ENCODE results near the gene PIK3CB. TPM values are rescaled to one million over a fixed set of nuclear protein-coding genes. Genes with fewer than 3 reads are reported as not detected.

The PIK3CB gene
- 12.3 and 14.4 TPM in 2 replicates for total RNA-seq

DNA sequence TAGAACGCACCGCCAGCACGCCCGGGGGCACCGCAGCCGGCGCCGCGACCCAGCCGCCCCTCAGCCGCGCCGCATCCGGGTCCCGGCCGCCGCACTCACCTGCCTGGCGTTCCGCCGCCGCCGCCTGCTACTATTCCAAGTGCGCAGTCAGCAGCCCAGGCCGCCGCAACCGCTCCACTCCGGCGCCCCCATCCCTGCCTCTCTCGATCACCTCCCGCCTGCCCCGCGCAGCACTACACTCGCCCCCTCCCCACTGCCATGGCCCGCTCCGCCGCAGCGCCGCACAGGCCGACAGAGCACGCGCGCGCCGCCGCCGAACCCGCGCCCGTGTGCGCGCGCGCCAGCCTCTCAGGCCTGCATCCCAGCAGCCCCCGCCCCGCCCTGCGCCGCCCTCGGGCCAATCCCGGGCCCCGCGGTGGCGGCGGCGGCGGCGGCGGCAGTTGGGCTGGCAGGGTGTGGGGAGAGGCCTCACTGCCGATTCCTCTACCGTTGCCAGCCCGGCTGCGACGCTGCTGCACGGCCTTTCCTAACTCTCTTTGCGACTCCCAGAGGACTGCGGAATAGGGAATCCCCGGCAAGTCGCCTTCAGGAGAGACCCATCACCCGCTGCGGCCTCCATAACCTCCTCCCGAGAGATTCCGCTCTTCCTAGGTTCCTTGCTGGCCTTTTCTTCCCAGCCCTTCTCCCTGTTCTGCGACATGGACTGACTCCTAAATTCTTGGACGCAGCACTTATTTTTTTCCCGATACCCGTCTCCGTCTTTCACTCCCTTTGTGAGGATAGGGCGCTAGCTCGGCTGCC is at the start of gene PIK3CB:
PIK3CB (minus strand) TSS at position 333 of the 801 bp plus-strand sequence. CDS start 75,585 bp downstream, outside the sequence.
- peak; percentile 36 to 89 for DNase-seq (ENCODE audit: low read depth in 2 of 2)

DNA sequence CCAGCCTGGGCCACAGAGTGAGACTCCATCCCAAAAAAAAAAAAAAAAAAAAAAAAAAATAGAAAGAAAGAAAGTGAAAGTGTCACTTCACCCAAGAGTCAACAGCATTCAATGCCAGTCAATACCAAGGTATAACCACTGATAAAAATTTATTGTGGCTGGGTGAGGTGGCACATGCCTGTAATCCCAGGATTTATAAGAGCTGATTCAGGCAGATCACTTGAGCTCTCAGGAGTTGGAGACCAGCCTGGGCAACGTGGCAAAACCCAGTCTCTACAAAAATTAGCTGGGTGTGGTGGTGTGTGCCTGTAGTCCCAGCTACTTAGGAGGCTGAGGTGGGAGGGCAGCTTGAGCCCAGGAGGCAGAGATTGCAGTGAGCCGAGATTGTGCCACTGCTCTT is 46.5 kb upstream of the PIK3CB start:
- DNase-seq (ENCODE audit: low read depth in 2 of 2): no peak

DNA sequence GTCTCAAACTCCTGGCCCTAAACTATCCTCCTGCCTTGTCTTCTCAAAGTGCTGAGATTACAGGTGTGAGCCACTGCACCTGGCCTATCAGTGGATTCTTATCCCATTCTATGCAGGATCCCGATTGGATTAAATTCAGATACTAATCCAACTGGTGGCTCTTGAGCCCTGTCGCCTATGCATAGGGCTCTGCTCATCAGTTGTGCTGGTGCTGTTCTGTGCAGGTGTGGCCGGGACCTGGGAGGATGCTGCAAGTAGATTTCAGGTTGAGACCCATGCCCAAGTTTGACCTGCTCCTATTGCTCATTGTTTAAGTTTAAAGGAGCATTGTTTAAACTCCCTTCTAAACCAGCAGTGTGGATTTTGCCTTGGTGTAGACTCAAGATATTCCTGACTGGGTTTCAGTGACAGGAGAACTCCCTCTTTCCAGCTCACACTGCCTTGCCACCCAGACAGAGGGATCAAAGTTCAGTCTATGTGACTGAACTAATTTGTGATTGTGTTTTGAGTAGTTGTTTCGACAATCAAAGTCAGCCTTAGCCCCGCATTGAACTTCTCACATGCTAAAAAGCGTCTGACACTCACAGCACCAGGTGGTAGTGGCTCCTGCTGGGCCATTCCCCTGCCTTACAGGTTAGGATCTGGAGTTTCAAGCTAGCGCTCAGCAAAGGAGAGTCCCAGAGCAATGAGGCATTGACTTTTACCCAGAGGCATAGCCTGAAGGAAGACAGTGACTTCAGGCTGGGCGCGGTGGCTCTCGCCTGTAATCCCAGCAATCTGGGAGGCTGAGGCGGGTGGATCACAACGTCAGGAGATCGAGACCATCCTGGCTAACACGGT is 45.0 kb upstream of the PIK3CB start:
- no peak for DNase-seq (ENCODE audit: low read depth in 2 of 2)

DNA sequence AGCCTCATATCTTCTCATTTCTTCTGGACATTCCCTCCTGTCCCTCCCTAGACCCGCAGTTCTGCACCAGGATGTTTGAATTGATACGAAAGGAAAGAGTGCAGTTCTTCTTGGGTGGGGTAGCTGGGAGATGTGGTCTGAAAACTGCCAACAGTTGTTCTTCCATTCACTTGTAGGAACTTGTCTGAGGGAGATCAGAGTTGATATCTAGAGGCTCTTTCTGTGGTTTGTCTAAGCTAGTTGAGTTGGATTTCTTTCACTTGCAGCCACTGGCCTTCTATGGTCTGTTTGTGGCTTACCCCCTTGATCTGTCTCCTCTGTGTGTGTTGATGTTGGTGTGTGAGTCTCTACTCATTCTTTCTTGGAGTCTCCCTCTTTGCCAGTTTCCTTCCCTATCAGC is 42.5 kb upstream of the PIK3CB start:
- DNase-seq (ENCODE audit: low read depth in 2 of 2): no peak

DNA sequence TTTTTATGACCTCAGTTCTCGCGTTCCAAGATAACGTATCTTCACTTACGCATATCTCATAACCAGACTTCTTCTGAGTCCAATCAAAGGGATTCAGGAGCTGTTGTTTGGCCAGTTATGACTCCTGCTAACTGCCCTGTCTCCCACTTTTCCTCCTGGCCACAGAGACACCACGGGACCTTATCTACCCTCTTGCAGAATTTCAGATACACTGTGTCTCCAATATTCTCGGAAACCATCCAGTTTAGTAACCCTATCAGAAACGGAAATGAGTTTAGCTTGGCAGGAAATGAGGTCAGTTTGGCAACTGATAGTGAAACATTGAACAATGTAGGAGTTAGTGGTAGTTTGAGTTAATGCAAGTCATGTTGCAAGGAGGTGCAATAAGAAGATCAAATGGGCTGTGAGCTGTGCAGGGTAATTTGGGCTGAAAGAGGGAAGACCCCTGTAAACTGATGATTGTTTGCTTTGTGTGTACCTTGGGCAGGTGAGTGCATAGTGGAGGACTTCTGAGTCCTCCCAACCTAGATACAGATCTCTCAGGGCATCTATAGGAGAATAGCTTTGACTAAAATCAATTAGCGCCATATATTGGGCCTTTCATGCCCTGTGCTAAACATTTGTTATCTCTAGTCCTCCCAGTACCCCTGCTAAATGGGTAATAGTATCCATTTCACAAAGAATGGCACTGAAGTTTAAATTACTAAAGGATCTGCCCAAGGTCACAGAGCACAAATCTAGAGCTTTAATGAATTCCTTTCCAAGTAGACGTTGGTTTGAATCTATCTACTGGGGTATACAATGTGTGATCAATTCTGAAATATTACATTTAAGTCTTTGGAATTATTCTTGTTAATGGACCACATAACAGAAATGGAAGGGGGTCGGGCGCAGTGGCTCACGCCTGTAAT is 41.3 kb upstream of the PIK3CB start:
- peak; percentile 14 to 61 for DNase-seq (ENCODE audit: low read depth in 2 of 2)

DNA sequence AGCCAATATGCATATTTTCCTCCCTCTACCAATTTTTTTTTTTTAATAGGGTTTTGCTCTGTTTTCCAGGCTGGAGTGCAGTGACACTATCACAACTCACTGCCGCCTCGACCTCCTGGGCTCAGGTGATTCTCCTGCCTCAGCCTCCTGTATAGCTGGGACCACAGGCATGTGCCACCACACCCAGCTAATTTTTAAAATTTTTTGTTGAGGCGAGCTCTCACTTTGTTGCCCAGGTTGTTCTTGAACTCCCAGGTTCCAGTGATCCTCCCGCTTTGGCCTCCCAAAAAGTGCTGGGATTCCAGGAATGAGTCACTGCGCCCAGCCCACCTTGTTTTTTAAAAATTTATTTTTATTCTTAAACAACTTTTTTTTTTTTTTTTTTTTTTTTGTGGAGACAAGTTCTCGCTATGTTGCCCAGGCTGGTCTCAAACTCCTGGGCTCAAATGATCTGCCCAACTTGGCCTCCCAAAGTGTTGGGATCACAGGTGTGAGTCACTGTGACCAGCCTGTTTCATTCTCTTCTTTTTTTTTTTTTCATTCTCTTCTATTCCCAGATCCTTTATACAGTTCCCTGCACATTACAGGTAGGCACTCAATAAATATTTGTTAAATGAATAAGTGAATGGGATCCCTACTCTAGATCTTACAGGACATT is 40.5 kb upstream of the PIK3CB start:
- no peak for DNase-seq (ENCODE audit: low read depth in 2 of 2)

DNA sequence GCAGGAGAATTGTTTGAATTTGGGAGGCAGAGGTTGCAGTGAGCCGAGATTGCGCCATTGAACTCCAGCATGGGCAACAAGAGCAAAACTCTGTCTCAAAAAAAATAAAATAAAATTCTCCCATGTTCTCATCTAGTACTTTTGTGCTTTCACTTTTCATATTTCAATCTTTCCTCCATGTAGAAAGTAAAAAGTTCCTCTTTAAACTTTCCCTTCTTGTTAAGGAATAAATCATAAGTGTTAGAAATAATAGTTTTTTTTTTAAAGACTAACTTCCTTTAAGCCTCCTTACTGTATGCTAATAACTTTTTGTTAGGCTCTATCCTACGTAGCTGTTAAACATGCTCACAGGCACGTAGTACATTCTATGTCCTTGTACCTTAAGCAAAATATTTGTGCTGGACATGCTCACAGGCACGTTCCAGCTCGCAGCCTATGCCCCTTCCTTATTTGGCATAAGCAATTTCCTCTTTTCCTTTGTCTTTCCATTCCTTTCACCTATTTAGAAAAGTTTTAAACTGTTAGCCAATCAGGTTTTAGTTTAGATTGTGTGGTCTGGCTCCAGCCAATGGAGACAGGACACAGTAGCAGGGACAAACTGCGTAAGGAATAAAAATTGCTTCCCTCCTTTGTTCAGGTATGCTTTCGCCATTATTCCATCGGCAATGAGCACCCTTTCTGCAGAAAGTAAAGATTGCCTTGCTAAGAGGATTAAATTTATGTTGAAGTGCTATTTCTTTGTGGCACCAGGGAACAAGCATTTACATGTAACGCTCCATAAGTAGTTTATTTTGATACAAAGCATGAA is 38.9 kb upstream of the PIK3CB start:
- DNase-seq (ENCODE audit: low read depth in 2 of 2): no peak

DNA sequence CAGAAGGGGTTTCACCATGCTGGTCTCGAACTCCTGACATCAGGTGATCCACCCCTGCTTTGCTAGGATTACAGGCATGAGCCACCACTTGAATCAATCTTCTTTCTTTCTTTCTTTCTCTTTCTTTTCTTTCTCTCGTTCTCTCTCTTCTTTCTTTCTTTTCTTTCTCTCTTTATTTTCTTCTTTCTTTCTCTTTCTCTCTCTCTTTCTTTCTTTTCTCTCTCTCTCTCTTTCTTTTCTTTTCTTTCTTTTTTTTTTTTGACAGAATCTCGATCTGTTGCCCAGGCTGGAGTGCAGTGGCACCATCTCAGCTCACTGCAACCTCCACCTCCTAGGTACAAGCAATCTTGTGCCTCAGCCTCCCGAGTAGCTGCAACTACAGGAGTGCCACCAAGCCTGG is 37.9 kb upstream of the PIK3CB start:
- DNase-seq (ENCODE audit: low read depth in 2 of 2): no peak

DNA sequence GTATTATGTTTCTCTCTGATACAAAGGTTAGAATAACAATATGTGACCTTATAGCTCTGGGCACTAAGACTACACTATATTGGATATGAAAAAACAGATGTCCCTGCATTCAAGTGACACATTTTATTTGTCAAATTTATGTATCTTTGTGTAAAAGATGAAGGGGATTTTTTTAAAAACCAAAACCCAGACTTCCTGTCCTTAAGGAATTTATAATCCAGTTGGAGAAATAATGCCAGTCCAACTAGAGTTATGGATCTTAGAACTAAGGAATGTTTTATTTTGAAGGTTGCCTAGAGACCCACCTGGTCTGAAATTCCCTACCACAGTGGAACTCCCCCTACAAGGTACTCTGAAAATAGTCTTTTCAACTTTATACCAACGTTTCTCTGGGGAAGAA is 33.3 kb upstream of the PIK3CB start:
- DNase-seq (ENCODE audit: low read depth in 2 of 2): peak; percentile 45 to 66

DNA sequence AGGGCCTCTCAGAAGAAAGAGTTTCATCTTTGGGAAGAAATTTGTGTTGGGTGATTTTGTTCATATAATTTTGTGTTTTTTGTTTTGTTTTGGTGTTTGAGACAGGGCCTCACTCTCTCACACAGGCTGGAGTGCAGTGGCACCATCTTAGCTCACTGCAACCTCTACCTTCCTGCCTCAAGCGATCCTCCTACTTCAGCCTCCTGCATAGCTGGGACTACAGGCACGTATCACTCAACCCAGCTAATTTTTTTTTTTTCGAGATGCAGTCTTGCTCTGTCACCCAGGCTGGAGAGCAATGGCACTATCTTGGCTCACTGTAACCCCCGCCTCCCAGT is 29.0 kb upstream of the PIK3CB start:
- no peak for DNase-seq (ENCODE audit: low read depth in 2 of 2)

DNA sequence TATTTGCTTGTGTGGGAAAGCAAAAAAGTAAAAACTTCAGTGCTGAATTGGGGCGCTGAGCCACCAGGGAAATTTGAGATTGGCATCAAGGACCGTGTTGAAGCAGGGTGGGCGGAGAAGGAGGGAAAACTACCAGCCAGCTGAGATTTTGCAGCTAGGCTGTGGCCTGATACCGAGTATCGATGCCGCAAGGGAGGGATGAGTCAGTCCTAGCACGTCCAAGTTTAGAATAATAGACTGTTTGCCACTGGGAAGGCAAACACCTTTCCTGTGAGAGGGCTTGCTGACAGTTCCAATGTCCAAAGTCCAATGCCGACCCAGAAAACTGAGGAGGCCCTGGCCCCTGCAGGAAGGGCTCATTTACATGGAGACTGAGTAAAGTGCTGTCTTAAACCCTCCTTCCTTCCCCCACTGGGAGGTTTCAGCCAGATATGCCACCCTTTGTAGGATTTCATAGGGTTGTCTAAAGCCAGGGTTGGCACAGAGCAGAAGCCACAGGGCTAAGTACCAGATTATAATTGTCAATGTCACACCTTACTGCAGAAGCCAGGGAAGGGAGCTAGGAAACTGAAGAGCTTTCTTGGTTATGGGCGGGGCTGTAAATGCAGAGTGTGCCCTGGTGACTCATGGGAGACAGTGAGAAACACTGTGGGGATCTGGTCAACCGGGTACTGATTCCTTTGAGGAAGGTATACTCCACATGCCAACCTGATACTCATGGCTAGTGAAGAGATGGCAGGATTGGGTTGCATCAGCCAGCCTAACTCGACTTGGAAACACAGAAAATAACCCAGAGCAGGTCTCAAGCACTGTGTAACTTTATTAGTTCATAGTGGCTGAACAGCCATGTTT is 28.4 kb upstream of the PIK3CB start:
- DNase-seq (ENCODE audit: low read depth in 2 of 2): peak; percentile 28 to 76

DNA sequence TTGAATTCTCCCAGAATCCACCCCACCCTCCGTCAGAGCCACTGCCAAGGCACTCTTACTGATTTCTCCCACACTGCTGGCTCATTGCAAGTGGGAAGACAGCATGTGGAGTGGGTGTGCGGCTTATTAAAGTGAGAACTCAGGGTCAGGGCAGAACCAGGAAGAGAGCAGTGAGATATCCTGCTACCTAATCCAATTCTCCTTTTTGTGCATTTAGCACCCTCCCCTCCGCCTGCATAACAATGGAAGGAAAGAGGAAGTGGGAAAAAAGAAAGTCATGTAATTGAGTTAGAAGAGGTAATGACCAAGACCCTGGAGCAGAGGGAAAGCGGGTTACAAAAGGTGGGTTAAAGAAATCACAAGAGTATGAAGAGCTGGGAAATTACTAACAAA is 27.8 kb upstream of the PIK3CB start:
- peak in 1 of 2 donors; percentile 45 for DNase-seq (ENCODE audit: low read depth in 2 of 2)

DNA sequence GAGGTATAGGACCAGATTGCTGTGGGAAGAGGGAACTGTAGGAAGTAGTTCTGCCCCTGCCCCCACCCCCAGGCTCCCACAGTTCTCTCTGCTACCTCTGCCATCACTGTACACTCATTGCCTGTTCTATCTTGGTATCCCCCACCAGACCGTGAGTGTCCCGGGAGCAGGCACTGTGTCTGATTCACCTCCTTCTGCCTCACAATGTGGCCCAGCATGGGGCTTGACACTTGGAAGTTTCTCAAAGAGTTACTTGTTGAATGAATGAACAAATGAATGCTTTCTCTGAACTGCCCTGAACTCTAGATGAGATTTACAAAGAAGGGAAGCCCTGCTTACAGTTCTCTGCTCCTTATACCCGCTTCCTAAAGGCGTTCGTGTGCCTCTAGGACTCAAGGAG is 27.1 kb upstream of the PIK3CB start:
- DNase-seq (ENCODE audit: low read depth in 2 of 2): peak in 1 of 2 donors; percentile 21

DNA sequence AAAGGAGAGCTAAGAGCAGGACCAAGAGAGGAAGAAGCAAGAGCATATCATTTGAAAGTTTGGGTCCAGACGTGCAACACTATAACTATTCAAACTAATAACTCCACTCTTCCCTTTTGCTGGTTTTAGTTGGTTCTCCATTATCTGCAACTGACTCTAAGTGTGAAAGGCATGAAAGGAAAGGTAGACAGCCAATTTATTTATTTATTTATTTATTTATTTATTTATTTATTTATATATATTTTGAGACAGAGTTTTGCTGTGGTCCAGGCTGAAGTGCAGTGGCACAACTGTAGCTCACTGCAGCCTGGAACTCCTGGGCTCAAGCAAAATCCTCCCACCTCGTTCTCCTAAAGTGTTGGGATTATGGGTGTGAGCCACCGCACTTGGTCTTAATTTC is 22.1 kb upstream of the PIK3CB start:
- no peak for DNase-seq (ENCODE audit: low read depth in 2 of 2)

DNA sequence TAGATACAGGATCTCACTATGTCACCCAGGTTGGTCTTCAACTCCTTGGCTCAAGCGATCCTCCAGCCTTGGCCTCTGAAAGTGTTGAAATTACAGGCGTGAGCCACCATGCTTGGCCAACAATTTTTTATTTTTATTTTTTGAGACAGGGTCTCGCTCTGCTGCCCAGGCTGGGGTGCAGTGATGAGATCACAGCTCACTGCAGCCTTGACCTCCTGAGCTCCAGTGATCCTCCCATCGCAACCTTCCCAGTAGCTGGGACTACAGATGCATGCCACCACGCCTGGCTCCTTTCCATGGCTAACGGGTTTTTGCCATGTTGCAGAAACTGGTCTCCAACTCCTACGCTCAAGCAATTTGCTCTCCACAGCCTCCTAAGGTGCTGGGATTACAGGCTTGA is 20.2 kb upstream of the PIK3CB start:
- DNase-seq (ENCODE audit: low read depth in 2 of 2): no peak

DNA sequence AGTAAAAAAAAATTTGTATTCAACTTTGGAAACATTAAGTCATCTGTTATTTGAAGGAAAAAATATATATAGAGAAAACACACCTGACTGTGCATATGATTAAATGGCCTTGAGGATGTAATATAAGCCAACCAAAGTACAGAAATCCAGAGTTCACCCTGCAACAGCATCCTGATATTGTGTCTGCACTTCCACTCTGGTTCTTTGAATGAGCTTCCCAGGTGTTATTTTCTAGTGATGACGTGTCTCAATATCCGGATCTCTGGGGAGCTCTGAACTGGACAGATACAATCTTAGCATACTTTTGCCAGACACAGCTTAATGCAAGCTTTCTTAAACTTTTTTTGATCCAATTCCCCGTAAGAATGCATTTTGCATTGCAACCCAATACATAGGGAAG is 19.5 kb upstream of the PIK3CB start:
- peak in 1 of 2 donors; percentile 89 for DNase-seq (ENCODE audit: low read depth in 2 of 2)

DNA sequence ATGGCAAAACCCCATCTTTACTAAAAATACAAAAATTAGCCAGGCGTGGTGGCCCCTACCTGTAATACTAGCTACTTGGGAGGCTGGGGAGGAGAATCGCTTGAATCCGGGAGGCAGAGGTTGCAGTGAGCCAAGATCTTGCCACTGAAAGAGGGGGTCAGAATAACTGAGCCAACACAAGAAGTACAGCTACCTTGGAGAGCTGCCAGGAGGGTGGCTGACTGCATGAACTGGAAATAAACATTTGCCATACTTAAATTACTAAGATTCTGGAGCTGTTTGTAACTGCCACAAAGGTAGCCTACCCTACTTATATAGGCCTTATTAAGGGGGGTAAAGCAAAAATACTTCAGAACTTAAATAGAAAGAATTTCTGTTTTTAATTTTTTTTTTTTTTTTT is 15.4 kb upstream of the PIK3CB start:
- DNase-seq (ENCODE audit: low read depth in 2 of 2): peak in 1 of 2 donors; percentile 56

DNA sequence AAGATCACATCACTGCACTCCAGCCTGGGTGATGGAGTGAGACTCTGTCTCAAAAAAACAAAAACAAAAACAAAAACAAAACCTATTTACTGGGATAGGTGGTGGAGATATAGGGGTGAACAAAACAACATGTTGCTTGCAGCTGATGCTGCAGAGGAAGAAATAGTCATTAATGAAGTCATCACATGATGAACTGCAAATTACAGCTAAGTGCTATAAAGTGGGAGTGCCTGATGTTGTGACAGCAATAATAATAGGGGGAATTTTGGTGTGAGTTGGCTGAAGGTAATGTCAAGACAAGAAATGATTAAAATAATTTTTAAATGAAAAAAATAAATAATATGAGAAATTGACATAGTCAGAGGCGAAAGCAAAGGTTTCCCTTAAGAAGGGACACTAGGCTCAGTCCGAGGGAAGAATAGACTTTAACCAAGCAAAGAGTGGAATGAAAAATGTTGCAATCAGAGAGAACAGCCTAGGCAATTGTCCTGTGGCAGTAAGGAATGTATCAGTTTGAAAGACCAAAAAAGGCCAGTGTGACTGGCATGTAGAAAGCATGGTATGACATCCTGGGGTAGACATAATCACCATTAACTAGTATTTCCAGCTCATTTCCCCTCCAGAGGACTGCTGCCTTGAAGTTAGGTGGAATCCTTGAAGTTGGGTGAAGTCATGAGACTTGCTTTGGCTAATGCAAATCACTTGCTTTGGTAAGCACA is 14.7 kb upstream of the PIK3CB start:
- no peak for DNase-seq (ENCODE audit: low read depth in 2 of 2)

DNA sequence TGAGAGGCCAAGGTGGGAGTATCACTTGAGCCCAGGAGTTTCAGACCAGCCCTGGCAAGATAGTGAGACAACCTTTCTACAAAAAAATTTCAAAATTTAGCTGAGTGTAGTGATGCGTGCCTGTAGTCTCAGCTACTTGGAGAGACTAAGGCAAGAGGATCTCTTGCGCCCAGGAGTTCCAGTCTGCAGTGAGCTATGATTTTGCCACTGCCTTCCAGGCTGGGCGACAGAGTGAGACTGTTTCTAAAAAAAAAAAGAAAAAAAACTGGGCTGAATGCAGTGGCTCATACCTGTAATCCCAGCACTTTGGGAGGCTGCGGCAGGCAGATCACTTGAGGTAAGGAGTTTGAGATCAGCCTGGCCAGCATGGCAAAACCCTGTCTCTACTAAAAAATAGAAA is 14.0 kb upstream of the PIK3CB start:
- no peak for DNase-seq (ENCODE audit: low read depth in 2 of 2)
